Measurements from ENCODE around the gene SHANK2. TPM values are rescaled to one million over a fixed set of nuclear protein-coding genes. Genes with fewer than 3 reads are reported as not detected.

Gene SHANK2
- total RNA-seq, 1 donor: 2.5 TPM

- H3K4me3 ChIP-seq (ENCODE audit: insufficient read depth, low read length): no peak overlapping the region
- no peak for DNase-seq (ENCODE audit: insufficient read length, low spot score, missing footprints)
- no peak overlapping the region for H2AFZ ChIP-seq (ENCODE audit: low read length)
- H3K36me3 ChIP-seq (ENCODE audit: insufficient read depth, low read length): no peaks in the 10 kb centered on the region
- no peaks in the 10 kb centered on the region for H3K27me3 ChIP-seq (ENCODE audit: insufficient read depth, low read length)
- no peaks in the 10 kb centered on the region for H3K9me3 ChIP-seq (ENCODE audit: low read depth, low read length)
- H3K4me1 ChIP-seq (ENCODE audit: insufficient read depth, low read length): no peaks in the 10 kb centered on the region
- no peaks in the 10 kb centered on the region for H4K20me1 ChIP-seq (ENCODE audit: insufficient read depth, low read length)
- H3K27ac ChIP-seq (ENCODE audit: low read depth, low read length): no peak overlapping the region
- H3K79me2 ChIP-seq (ENCODE audit: insufficient read depth, low read length): no peaks in the 10 kb centered on the region
- H3K4me2 ChIP-seq (ENCODE audit: insufficient read depth, low read length): no peak overlapping the region
- TF ChIP-seq CTCF (IDR thresholded peaks at IDR 0.05; ENCODE audit: extremely low read depth, low read depth, low read length): no peak
Measured at GRCh38 chr11:71223081-71223405, 29.3 kb downstream of the SHANK2 start.

GRCh38 chr11:71222318-71223080 is 29.9 kb downstream of the SHANK2 start:
- Histone ChIP-seq H4K20me1 (ENCODE audit: insufficient read depth, low read length) (no peaks in the 10 kb centered on the region), H3K27me3 (ENCODE audit: insufficient read depth, low read length) (no peaks in the 10 kb centered on the region), H2AFZ (ENCODE audit: low read length) (no peak overlapping the region), H3K9me3 (ENCODE audit: low read depth, low read length) (no peaks in the 10 kb centered on the region), H3K4me1 (ENCODE audit: insufficient read depth, low read length) (no peaks in the 10 kb centered on the region), H3K4me2 (ENCODE audit: insufficient read depth, low read length) (no peak overlapping the region), H3K79me2 (ENCODE audit: insufficient read depth, low read length) (no peaks in the 10 kb centered on the region), H3K4me3 (ENCODE audit: insufficient read depth, low read length) (no peak overlapping the region), H3K36me3 (ENCODE audit: insufficient read depth, low read length) (no peaks in the 10 kb centered on the region), H3K27ac (ENCODE audit: low read depth, low read length) (no peak overlapping the region)
- peak; percentile 51 for DNase-seq (ENCODE audit: insufficient read length, low spot score, missing footprints)
- no peak for TF ChIP-seq CTCF (IDR thresholded peaks at IDR 0.05; ENCODE audit: extremely low read depth, low read depth, low read length)

GRCh38 chr11:71221821-71222220 is 30.6 kb downstream of the SHANK2 start:
- H3K36me3 ChIP-seq (ENCODE audit: insufficient read depth, low read length): no peaks in the 10 kb centered on the region
- no peaks in the 10 kb centered on the region for H3K4me1 ChIP-seq (ENCODE audit: insufficient read depth, low read length)
- H2AFZ ChIP-seq (ENCODE audit: low read length): no peak overlapping the region
- H3K79me2 ChIP-seq (ENCODE audit: insufficient read depth, low read length): no peaks in the 10 kb centered on the region
- H3K9me3 ChIP-seq (ENCODE audit: low read depth, low read length): no peaks in the 10 kb centered on the region
- TF ChIP-seq CTCF (IDR thresholded peaks at IDR 0.05; ENCODE audit: extremely low read depth, low read depth, low read length): no peak
- no peaks in the 10 kb centered on the region for H3K27me3 ChIP-seq (ENCODE audit: insufficient read depth, low read length)
- H3K27ac ChIP-seq (ENCODE audit: low read depth, low read length): no peak overlapping the region
- H3K4me3 ChIP-seq (ENCODE audit: insufficient read depth, low read length): no peak overlapping the region
- H3K4me2 ChIP-seq (ENCODE audit: insufficient read depth, low read length): no peak overlapping the region
- no peak for DNase-seq (ENCODE audit: insufficient read length, low spot score, missing footprints)
- no peaks in the 10 kb centered on the region for H4K20me1 ChIP-seq (ENCODE audit: insufficient read depth, low read length)

GRCh38 chr11:71221201-71221600 is 31.2 kb downstream of the SHANK2 start:
- DNase-seq (ENCODE audit: insufficient read length, low spot score, missing footprints): no peak
- no peak for TF ChIP-seq CTCF (IDR thresholded peaks at IDR 0.05; ENCODE audit: extremely low read depth, low read depth, low read length)
- H3K27ac ChIP-seq (ENCODE audit: low read depth, low read length): no peak overlapping the region
- no peaks in the 10 kb centered on the region for H3K79me2 ChIP-seq (ENCODE audit: insufficient read depth, low read length)
- no peak overlapping the region for H2AFZ ChIP-seq (ENCODE audit: low read length)
- no peak overlapping the region for H3K4me2 ChIP-seq (ENCODE audit: insufficient read depth, low read length)
- H4K20me1 ChIP-seq (ENCODE audit: insufficient read depth, low read length): no peaks in the 10 kb centered on the region
- H3K9me3 ChIP-seq (ENCODE audit: low read depth, low read length): no peaks in the 10 kb centered on the region
- no peaks in the 10 kb centered on the region for H3K36me3 ChIP-seq (ENCODE audit: insufficient read depth, low read length)
- no peaks in the 10 kb centered on the region for H3K4me1 ChIP-seq (ENCODE audit: insufficient read depth, low read length)
- H3K27me3 ChIP-seq (ENCODE audit: insufficient read depth, low read length): no peaks in the 10 kb centered on the region
- H3K4me3 ChIP-seq (ENCODE audit: insufficient read depth, low read length): no peak overlapping the region
